ENCODE results near the gene SNN.

Gene SNN

DNA sequence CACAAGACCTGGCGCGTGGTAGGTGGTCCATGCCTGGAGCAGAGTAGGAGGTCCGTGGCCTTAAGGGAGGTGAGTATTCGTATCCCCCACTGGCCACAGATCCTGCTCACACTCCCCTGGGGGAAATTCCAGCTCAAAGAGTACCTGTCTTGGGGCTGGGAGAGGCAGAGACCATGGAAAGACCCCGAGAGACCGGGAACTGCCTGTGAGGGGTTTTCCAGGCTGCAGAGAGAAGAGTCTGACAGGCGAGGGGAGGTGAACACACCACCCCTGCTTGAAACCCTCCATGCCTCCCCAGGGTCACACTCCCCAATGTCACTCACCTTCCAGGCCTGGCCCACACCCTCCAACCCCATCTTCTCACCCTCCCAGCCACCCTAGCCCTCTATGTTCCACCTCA lies 12.6 kb upstream of the SNN start:
- TF ChIP-seq, protein P1, sequence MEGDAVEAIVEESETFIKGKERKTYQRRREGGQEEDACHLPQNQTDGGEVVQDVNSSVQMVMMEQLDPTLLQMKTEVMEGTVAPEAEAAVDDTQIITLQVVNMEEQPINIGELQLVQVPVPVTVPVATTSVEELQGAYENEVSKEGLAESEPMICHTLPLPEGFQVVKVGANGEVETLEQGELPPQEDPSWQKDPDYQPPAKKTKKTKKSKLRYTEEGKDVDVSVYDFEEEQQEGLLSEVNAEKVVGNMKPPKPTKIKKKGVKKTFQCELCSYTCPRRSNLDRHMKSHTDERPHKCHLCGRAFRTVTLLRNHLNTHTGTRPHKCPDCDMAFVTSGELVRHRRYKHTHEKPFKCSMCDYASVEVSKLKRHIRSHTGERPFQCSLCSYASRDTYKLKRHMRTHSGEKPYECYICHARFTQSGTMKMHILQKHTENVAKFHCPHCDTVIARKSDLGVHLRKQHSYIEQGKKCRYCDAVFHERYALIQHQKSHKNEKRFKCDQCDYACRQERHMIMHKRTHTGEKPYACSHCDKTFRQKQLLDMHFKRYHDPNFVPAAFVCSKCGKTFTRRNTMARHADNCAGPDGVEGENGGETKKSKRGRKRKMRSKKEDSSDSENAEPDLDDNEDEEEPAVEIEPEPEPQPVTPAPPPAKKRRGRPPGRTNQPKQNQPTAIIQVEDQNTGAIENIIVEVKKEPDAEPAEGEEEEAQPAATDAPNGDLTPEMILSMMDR (IDR thresholded peaks at IDR 0.05; ENCODE audit: low read depth, low read length) = no peak
- no peak overlapping the region for H3K4me3 ChIP-seq (replicated peaks in 1 of 2; ENCODE audit: low read depth in 2 of 2, low read length in 2 of 2)
- no peak for DNase-seq (ENCODE audit: low read depth in 2 of 2)

DNA sequence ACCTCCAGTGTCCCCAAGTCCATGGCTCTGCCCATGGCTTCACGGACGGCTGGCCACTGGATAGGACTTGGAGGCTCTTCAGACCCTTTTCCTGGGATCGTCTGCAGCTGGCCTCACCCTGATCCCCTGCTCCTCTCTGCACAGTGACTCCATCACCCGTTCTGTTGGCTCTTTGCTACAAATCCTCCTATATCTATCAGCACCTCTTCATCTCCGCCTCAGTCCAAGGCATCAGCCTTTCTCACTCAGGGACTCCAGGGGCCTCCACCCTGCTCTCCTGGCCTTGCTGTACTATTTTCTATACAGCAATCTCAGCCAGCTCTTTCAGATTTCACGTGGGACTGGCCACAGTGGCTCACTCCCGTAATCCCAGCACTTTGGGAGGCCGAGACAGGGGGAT lies 10.7 kb upstream of the SNN start:
- DNase-seq (ENCODE audit: low read depth in 2 of 2) = no peak
- TF ChIP-seq, protein P1 (IDR thresholded peaks at IDR 0.05; ENCODE audit: low read depth, low read length) = no peak
- H3K4me3 ChIP-seq (replicated peaks in 1 of 2; ENCODE audit: low read depth in 2 of 2, low read length in 2 of 2) = no peak overlapping the region

GRCh38 chr16:11658896-11659708 lies 9.2 kb upstream of the SNN start:
- TF ChIP-seq, protein P1 (IDR thresholded peaks at IDR 0.05; ENCODE audit: low read depth, low read length) = no peak
- no peak overlapping the region for H3K4me3 ChIP-seq (replicated peaks in 1 of 2; ENCODE audit: low read depth in 2 of 2, low read length in 2 of 2)
- DNase-seq (ENCODE audit: low read depth in 2 of 2) = no peak

- TF ChIP-seq, protein P1 (IDR thresholded peaks at IDR 0.05; ENCODE audit: low read depth, low read length) = no peak
Observed at GRCh38 chr16:11660565-11660964, 7.7 kb upstream of the SNN start.

DNA sequence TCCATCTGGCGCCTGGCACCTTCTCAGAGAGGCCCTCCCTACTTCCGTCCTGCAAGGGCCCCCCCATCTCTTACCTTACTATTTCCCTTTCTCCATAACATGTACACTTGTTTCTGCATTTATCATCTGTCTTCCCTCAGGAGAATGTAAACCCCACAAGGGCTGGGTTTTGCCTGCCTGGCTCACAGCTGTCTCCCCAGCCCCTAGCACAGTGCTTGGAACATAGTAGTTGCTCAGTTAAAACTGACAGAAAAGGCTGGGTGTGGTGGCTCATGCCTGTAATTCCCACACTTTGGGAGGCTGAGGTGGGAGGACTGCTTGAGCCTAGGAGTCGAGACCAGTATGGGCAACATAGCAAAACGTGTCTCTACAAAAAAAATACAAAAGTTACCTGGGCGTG lies 5.7 kb upstream of the SNN start:
- TF ChIP-seq, protein P1 (IDR thresholded peaks at IDR 0.05; ENCODE audit: low read depth, low read length) = no peak
- no peak for DNase-seq (ENCODE audit: low read depth in 2 of 2)
- H3K4me3 ChIP-seq (replicated peaks in 1 of 2; ENCODE audit: low read depth in 2 of 2, low read length in 2 of 2) = no peak overlapping the region

More at GRCh38 chr16:11660565-11660964, 7.7 kb upstream of the SNN start:
- no peak for DNase-seq (ENCODE audit: low read depth in 2 of 2)
- no peak overlapping the region for H3K4me3 ChIP-seq (replicated peaks in 1 of 2; ENCODE audit: low read depth in 2 of 2, low read length in 2 of 2)

DNA sequence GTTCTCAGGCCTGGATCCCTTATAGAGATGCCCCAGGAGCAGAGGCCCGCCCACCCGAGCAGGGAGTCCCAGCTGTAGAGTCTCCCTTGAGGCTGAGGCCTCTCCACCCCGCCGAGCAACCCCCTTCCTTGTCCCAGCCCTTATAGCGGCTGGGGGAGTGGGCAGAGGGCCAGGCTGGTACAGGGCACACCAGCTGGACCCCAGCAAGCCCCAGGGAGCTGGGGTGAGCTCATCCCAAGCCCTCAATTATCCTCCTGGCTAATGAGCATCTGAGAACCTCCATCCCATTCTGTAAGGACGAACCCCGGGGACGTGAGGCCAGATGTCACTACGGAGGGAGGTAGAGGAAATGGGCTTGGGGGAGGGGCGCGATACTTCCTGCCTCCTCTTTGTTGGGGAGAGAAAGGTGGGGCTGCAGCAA lies 3.2 kb upstream of the SNN start:
- TF ChIP-seq, protein P1 (IDR thresholded peaks at IDR 0.05; ENCODE audit: low read depth, low read length) = no peak
- DNase-seq (ENCODE audit: low read depth in 2 of 2) = no peak
- H3K4me3 ChIP-seq (replicated peaks in 1 of 2; ENCODE audit: low read depth in 2 of 2, low read length in 2 of 2) = no peak overlapping the region

All from cardiac fibroblast (primary cell).